ENCODE data around the gene ATG16L1.

The ATG16L1 gene

GRCh38 chr2:233245406-233245805 lies 6.1 kb upstream of the ATG16L1 start:
- no peak overlapping the region for H2AFZ ChIP-seq (ENCODE audit: low read depth, low read length)
- no peaks in the 10 kb centered on the region for H4K20me1 ChIP-seq (ENCODE audit: insufficient read depth, low read length)
- TF ChIP-seq CTCF (IDR thresholded peaks at IDR 0.05; ENCODE audit: low read depth, low read length): no peak
- TF ChIP-seq EZH2phosphoT487 (IDR thresholded peaks at IDR 0.05; ENCODE audit: low read depth): no peak
- no peak overlapping the region for H3K4me3 ChIP-seq (ENCODE audit: low read length)
- H3K27me3 ChIP-seq (ENCODE audit: low read depth, low read length): no peaks in the 10 kb centered on the region
- H3K9me3 ChIP-seq (ENCODE audit: insufficient read depth, low read length): peaks cover 2% of the 10 kb centered on the region; the same call in 1 of the 2 replicates
- H3K4me2 ChIP-seq (ENCODE audit: low read length): no peak overlapping the region
- no peak overlapping the region for H3K27ac ChIP-seq (ENCODE audit: low read length)
- peaks cover 7% of the 10 kb centered on the region for H3K4me1 ChIP-seq (ENCODE audit: low read length)
- no peaks in the 10 kb centered on the region for H3K36me3 ChIP-seq (replicated peaks; ENCODE audit: low read depth, low read length)
- H3K9ac ChIP-seq (ENCODE audit: low read length): no peak overlapping the region
- H3K79me2 ChIP-seq (ENCODE audit: low read length): no peaks in the 10 kb centered on the region

- Histone ChIP-seq H3K79me2 (ENCODE audit: low read length) (peaks cover 7% of the 10 kb centered on the region), H3K27ac (ENCODE audit: low read length) (no peak overlapping the region), H3K9ac (ENCODE audit: low read length) (no peak overlapping the region), H2AFZ (ENCODE audit: low read depth, low read length) (no peak overlapping the region), H3K4me3 (ENCODE audit: low read length) (no peak overlapping the region), H3K4me2 (ENCODE audit: low read length) (no peak overlapping the region), H3K9me3 (ENCODE audit: insufficient read depth, low read length) (peaks cover 4% of the 10 kb centered on the region; the same call in 1 of the 2 replicates), H3K36me3 (replicated peaks; ENCODE audit: low read depth, low read length) (no peaks in the 10 kb centered on the region), H3K27me3 (ENCODE audit: low read depth, low read length) (no peaks in the 10 kb centered on the region), H3K4me1 (ENCODE audit: low read length) (peaks cover 5% of the 10 kb centered on the region), H4K20me1 (ENCODE audit: insufficient read depth, low read length) (no peaks in the 10 kb centered on the region)
- TF ChIP-seq CTCF (IDR thresholded peaks at IDR 0.05; ENCODE audit: low read depth, low read length) (no peak), EZH2phosphoT487 (IDR thresholded peaks at IDR 0.05; ENCODE audit: low read depth) (no peak)
Observed at GRCh38 chr2:233247116-233247515, 4.4 kb upstream of the ATG16L1 start.

GRCh38 chr2:233247744-233248143 lies 3.7 kb upstream of the ATG16L1 start:
- no peak overlapping the region for H3K4me3 ChIP-seq (ENCODE audit: low read length)
- H3K27ac ChIP-seq (ENCODE audit: low read length): no peak overlapping the region
- peaks cover 9% of the 10 kb centered on the region for H3K4me1 ChIP-seq (ENCODE audit: low read length)
- TF ChIP-seq CTCF (IDR thresholded peaks at IDR 0.05; ENCODE audit: low read depth, low read length): no peak
- TF ChIP-seq EZH2phosphoT487 (IDR thresholded peaks at IDR 0.05; ENCODE audit: low read depth): no peak
- no peaks in the 10 kb centered on the region for H4K20me1 ChIP-seq (ENCODE audit: insufficient read depth, low read length)
- no peak overlapping the region for H3K9ac ChIP-seq (ENCODE audit: low read length)
- H3K4me2 ChIP-seq (ENCODE audit: low read length): no peak overlapping the region
- H3K27me3 ChIP-seq (ENCODE audit: low read depth, low read length): no peaks in the 10 kb centered on the region
- no peak overlapping the region for H2AFZ ChIP-seq (ENCODE audit: low read depth, low read length)
- peaks cover 4% of the 10 kb centered on the region; the same call in 1 of the 2 replicates for H3K9me3 ChIP-seq (ENCODE audit: insufficient read depth, low read length)
- H3K36me3 ChIP-seq (replicated peaks; ENCODE audit: low read depth, low read length): no peaks in the 10 kb centered on the region
- H3K79me2 ChIP-seq (ENCODE audit: low read length): peaks cover 13% of the 10 kb centered on the region

GRCh38 chr2:233248999-233249398 lies 2.5 kb upstream of the ATG16L1 start:
- H3K4me1 ChIP-seq (ENCODE audit: low read length): peaks cover 12% of the 10 kb centered on the region
- no peaks in the 10 kb centered on the region for H3K36me3 ChIP-seq (replicated peaks; ENCODE audit: low read depth, low read length)
- H3K4me3 ChIP-seq (ENCODE audit: low read length): no peak overlapping the region
- no peak overlapping the region for H2AFZ ChIP-seq (ENCODE audit: low read depth, low read length)
- H3K27ac ChIP-seq (ENCODE audit: low read length): no peak overlapping the region
- peaks cover 25% of the 10 kb centered on the region for H3K79me2 ChIP-seq (ENCODE audit: low read length)
- no peak overlapping the region for H3K9ac ChIP-seq (ENCODE audit: low read length)
- H4K20me1 ChIP-seq (ENCODE audit: insufficient read depth, low read length): no peaks in the 10 kb centered on the region
- no peak overlapping the region for H3K4me2 ChIP-seq (ENCODE audit: low read length)
- TF ChIP-seq EZH2phosphoT487 (IDR thresholded peaks at IDR 0.05; ENCODE audit: low read depth) (no peak), CTCF (IDR thresholded peaks at IDR 0.05; ENCODE audit: low read depth, low read length) (no peak)
- no peaks in the 10 kb centered on the region for H3K27me3 ChIP-seq (ENCODE audit: low read depth, low read length)
- H3K9me3 ChIP-seq (ENCODE audit: insufficient read depth, low read length): peaks cover 4% of the 10 kb centered on the region; the same call in 1 of the 2 replicates

Data from OCI-LY3 (cell line).